GM10847 (cell line): Measurements from ENCODE around the gene EPS8.

Experiments
- POLR2A ChIP-seq: IDR thresholded peaks from 2 replicates; pipeline ENCODE4 v1.6.1; 2011; ENCODE audit not compliant: insufficient read length; ENCODE audit errors: extremely low read depth

Gene EPS8

DNA sequence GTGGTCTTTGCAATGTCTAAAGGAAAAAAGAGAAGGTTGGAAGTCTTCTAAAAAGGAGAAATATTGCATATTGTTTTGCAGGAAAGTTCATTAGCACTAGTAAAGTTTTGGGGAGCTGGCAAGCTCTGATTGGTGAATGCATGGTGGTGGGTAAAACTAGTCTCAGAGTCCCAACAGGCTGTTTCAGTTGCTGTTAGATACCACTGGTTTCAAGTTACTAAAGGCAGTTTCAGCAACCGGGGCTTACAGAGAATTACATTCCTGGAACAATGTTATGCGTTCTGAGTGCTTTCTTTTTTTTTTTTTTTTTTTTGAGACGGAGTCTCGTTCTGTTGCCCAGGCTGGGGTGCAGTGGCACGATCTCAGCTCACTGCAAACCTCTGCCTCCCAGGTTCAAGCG lies 208.2 kb downstream of the EPS8 start:
- no peak for TF ChIP-seq POLR2A

DNA sequence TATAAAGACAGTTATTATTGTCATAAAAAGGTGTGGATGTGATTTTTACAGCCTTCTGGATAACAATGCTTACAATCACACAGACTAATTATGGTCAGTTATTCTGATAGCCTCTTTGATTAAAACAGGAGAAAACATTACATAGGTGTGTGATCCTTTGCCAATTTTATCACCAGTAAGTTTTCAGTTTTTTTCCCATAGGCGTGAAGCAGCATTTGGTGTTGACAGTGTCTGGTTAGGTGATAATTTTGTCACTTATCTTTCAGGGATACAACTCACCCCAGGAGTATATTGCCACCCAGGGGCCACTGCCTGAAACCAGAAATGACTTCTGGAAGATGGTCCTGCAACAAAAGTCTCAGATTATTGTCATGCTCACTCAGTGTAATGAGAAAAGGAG lies 208.8 kb downstream of the EPS8 start:
- TF ChIP-seq POLR2A = no peak

DNA sequence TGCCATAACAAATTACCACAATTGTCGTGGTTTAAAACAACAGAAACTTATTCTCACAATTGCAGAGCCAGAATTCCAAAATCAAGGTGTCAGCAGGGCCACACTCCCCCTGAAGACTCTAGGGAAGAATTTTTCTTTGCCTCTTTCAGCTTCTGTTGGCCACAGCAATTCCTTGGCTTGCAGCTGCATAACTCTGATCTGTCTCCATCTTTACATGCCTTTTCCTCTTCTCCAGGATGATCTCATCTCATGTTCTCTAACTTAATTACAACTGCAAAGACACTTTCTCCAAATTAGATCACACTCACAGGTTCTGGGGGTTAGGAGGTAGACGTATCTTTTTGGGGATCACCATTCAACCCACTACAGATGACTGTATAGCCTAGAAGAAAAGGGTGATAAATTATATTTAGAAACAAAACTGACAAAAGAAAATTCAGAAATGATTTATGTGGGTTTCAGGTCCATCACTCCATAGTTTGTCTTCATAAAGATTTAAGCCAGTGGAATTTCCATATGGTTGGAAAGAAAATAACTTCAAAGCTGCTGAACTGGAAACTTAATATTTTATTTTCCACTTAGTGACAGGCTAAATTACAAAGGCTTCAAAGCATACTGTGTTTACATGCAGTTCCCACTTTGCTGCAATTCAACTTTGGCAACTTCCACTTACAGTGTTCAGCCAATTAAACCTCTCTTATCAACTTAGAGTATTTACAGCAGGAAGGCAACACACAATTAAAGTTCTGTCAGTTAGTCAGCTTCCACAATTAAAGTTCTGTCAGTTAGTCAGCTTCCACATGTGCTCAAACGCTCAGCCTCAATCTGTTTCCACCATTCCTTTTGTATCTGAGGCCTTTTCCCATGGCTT lies 213.3 kb downstream of the EPS8 start:
- TF ChIP-seq POLR2A = no peak

DNA sequence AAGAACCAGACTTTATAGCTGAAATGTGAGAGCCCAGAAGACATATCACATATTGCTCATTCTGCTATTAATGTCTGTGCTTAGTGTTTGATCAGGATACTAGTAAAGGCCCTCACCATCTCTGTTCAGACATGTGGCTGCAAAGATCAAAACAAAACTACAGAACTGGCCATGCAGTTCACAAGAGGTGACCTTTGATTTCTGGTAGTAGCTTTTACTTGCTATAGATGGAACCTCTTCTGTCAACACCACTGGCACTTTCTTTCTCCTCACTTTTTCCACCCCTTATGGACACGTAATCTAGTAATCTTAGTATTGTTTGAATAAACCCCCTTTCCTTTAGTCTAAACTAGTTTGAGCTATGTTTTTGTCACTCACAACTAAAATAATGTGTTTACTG lies 214.8 kb downstream of the EPS8 start:
- no peak for TF ChIP-seq POLR2A
